ENCODE measurements around the gene ACP7. TPM values are rescaled to one million over a fixed set of nuclear protein-coding genes. Genes with fewer than 3 reads are reported as not detected.

The ACP7 gene
- total RNA-seq (ENCODE audit: low replicate concordance) = 0.29 and 0.31 TPM in 2 replicates
- long read RNA-seq = 0 reads

- Mint-ChIP-seq H3K27ac (no peak within 1 kb of the TSS), H3K4me1 (ENCODE audit: unreplicated experiment) (peaks cover 7% of the 10 kb centered on the region), H3K36me3 (no peaks in the 10 kb centered on the region), H3K9me3 (no peaks in the 10 kb centered on the region), H3K4me3 (peak within 1 kb of the TSS; percentile 79), H3K27me3 (peaks cover 63% of the 10 kb centered on the region)
- TF ChIP-seq CTCF (conservative IDR thresholded peaks at IDR 0.05) = no peak
- no peak for DNase-seq (ENCODE audit: extremely low spot score, unreplicated experiment)
Measured at GRCh38 chr19:39083983-39084731, at the start of gene ACP7. ACP7 (plus strand) TSS chr19:39084368; CDS start chr19:39085270, 902 bp downstream.

- Mint-ChIP-seq H3K36me3 (no peaks in the 10 kb centered on the region), H3K27me3 (peaks cover 7% of the 10 kb centered on the region), H3K4me1 (ENCODE audit: unreplicated experiment) (peaks cover 4% of the 10 kb centered on the region), H3K27ac (no peak overlapping the region), H3K9me3 (no peaks in the 10 kb centered on the region), H3K4me3 (no peak overlapping the region)
- TF ChIP-seq CTCF (conservative IDR thresholded peaks at IDR 0.05) = no peak
- no peak for DNase-seq (ENCODE audit: extremely low spot score, unreplicated experiment)
Measured at GRCh38 chr19:39036581-39036980, 47.6 kb upstream of the ACP7 start.

- H3K4me1 Mint-ChIP-seq (ENCODE audit: unreplicated experiment) = peaks cover 4% of the 10 kb centered on the region
- no peak for DNase-seq (ENCODE audit: extremely low spot score, unreplicated experiment)
- H3K4me3 Mint-ChIP-seq = no peak overlapping the region
- no peaks in the 10 kb centered on the region for H3K36me3 Mint-ChIP-seq
- peaks cover 7% of the 10 kb centered on the region for H3K27me3 Mint-ChIP-seq
- H3K27ac Mint-ChIP-seq = no peak overlapping the region
- H3K9me3 Mint-ChIP-seq = no peaks in the 10 kb centered on the region
- no peak for TF ChIP-seq CTCF (conservative IDR thresholded peaks at IDR 0.05)
Measured at GRCh38 chr19:39037194-39037593, 47.0 kb upstream of the ACP7 start.

GRCh38 chr19:39038098-39038497, 46.1 kb upstream of the ACP7 start:
- no peaks in the 10 kb centered on the region for H3K9me3 Mint-ChIP-seq
- no peak overlapping the region for H3K4me3 Mint-ChIP-seq
- H3K4me1 Mint-ChIP-seq (ENCODE audit: unreplicated experiment) = peaks cover 4% of the 10 kb centered on the region
- no peak for TF ChIP-seq CTCF (conservative IDR thresholded peaks at IDR 0.05)
- no peak overlapping the region for H3K27ac Mint-ChIP-seq
- H3K27me3 Mint-ChIP-seq = peaks cover under 1% of the 10 kb centered on the region
- no peaks in the 10 kb centered on the region for H3K36me3 Mint-ChIP-seq
- no peak for DNase-seq (ENCODE audit: extremely low spot score, unreplicated experiment)

GRCh38 chr19:39045506-39045905, 38.7 kb upstream of the ACP7 start:
- DNase-seq (ENCODE audit: extremely low spot score, unreplicated experiment) = no peak
- Mint-ChIP-seq H3K27me3 (no peaks in the 10 kb centered on the region), H3K4me3 (no peak overlapping the region), H3K9me3 (peaks cover 5% of the 10 kb centered on the region), H3K36me3 (no peaks in the 10 kb centered on the region), H3K4me1 (ENCODE audit: unreplicated experiment) (no peaks in the 10 kb centered on the region), H3K27ac (no peak overlapping the region)
- no peak for TF ChIP-seq CTCF (conservative IDR thresholded peaks at IDR 0.05)

Measured in type B pancreatic cell (in vitro differentiated cells).